OCI-LY7 (cell line): ENCODE results near the gene KCNIP1. TPM values are rescaled to one million over a fixed set of nuclear protein-coding genes. Genes with fewer than 3 reads are reported as not detected.
"Not testable (repeated sequence)": the region's sequence is repeated elsewhere in the genome, so short reads cannot be mapped to it uniquely, and the experiment has no call there.

Experiments
- BruUV-seq: library from RNA; stranded (reverse); fragments of 400-500 nt; replicated peaks from 2 replicates; lab custom pipeline; 2021; lab: Mats Ljungman, UMichigan
- CTCF ChIA-PET: fragments of 300-600 bp; sonication (Branson Sonifier 250); formaldehyde crosslinking; loops from one replicate; lab custom pipeline; 2022; ENCODE audit warnings: antibody characterized with exemption; ENCODE audit not compliant: unreplicated experiment; lab: Charles Lee
- POLR2A ChIA-PET: fragments of 300-600 bp; sonication (Branson Sonifier 250); formaldehyde crosslinking; loops from one replicate; lab custom pipeline; 2022; ENCODE audit warnings: antibody characterized with exemption; lab: Charles Lee
- DNase-seq: peaks from one replicate; pipeline ENCODE4 v3.0.0-alpha.2; 2015; ENCODE audit warnings: low spot score
- H2AFZ ChIP-seq: fragments of 200-600 bp; sonication (generic), shearing (Covaris generic); 2 replicates; pipeline ENCODE4 v1.6.1; 2014; ENCODE audit warnings: mild to moderate bottlenecking, antibody characterized with exemption, low read length, moderate library complexity
- H3K27ac ChIP-seq: fragments of 200-600 bp; sonication (generic); 2 replicates; pipeline ENCODE4 v1.5.1; 2014; ENCODE audit warnings: mixed run types, low read depth, mild to moderate bottlenecking, moderate library complexity, low read length, inconsistent platforms; ENCODE audit not compliant: poor library complexity, severe bottlenecking
- H3K36me3 ChIP-seq: fragments of 200-600 bp; sonication (generic); 2 replicates; pipeline ENCODE4 v1.6.1; 2014; ENCODE audit warnings: mild to moderate bottlenecking, antibody characterized with exemption, low read length, moderate library complexity, mixed read lengths; ENCODE audit not compliant: insufficient read depth
- H3K4me1 ChIP-seq: fragments of 200-600 bp; sonication (generic); 2 replicates; pipeline ENCODE4 v1.5.1; 2014; ENCODE audit warnings: mild to moderate bottlenecking, low read length; ENCODE audit not compliant: insufficient read depth, poor library complexity, severe bottlenecking
- H3K4me2 ChIP-seq: fragments of 200-600 bp; sonication (generic); 2 replicates; pipeline ENCODE4 v1.6.1; 2014; ENCODE audit warnings: mild to moderate bottlenecking, low read length
- H3K4me3 ChIP-seq: fragments of 200-600 bp; sonication (generic); 2 replicates; pipeline ENCODE4 v1.5.1; 2014; ENCODE audit warnings: mild to moderate bottlenecking, low read depth, low read length; ENCODE audit not compliant: poor library complexity, severe bottlenecking
- H3K79me2 ChIP-seq: fragments of 200-600 bp; sonication (generic); 2 replicates; pipeline ENCODE4 v1.6.1; 2016; ENCODE audit warnings: low read depth, mild to moderate bottlenecking, low read length, moderate library complexity, mixed read lengths; ENCODE audit not compliant: insufficient read depth
- H3K9me2 ChIP-seq: fragments of 200-600 bp; sonication (generic); 2 replicates; pipeline ENCODE4 v1.6.1; 2016; ENCODE audit warnings: mild to moderate bottlenecking, low read length, mixed read lengths; ENCODE audit not compliant: insufficient read depth
- H3K9me3 ChIP-seq: fragments of 200-600 bp; sonication (generic); 2 replicates; pipeline ENCODE4 v1.6.1; 2014; ENCODE audit warnings: mild to moderate bottlenecking, mixed run types, low read length, mixed read lengths
- H4K20me1 ChIP-seq: fragments of 200-600 bp; sonication (generic); 2 replicates; pipeline ENCODE4 v1.6.1; 2014; ENCODE audit warnings: mild to moderate bottlenecking, antibody characterized with exemption, low read length, moderate library complexity, mixed read lengths; ENCODE audit not compliant: insufficient read depth
- CTCF ChIP-seq: fragments of 200-600 bp; sonication (generic); conservative IDR thresholded peaks from 2 replicates; pipeline ENCODE4 v1.5.1; 2014; ENCODE audit warnings: mild to moderate bottlenecking, antibody characterized with exemption, low read length, moderate library complexity, mixed read lengths
- EZH2phosphoT487 ChIP-seq: fragments of 200-600 bp; sonication (generic); IDR thresholded peaks from 2 replicates; pipeline ENCODE4 v1.6.1; 2018; ENCODE audit warnings: low read depth, borderline replicate concordance, mild to moderate bottlenecking, mixed run types, antibody characterized with exemption, low read length, moderate library complexity, mixed read lengths
- intact Hi-C: fragments of 100-400 bp; cut with micrococcal nuclease; formaldehyde crosslinking; loops from one replicate; pipeline ENCODE4 v1.10.0; 2022; ENCODE audit not compliant: unreplicated experiment
- total RNA-seq, 2 experiments: library from RNA; depleted of rRNA in 1 of 2; stranded (reverse); fragments of >200 nt in 1 of 2; shearing (Covaris generic) in 1 of 2; gene quantifications; 2 replicates each; pipeline ENCODE4 v1.2.3, GENCODE V29; 2014 to 2022

The KCNIP1 gene
- total RNA-seq, 2 experiments from 2014 or later = not detected

GRCh38 chr5:170545811-170546210 is 42.0 kb downstream of the KCNIP1 start:
- Histone ChIP-seq H3K4me2 (no peak overlapping the region), H3K36me3 (no peaks in the 10 kb centered on the region), H3K4me3 (no peak overlapping the region), H3K9me2 (no peaks in the 10 kb centered on the region), H3K4me1 (no peaks in the 10 kb centered on the region), H4K20me1 (no peaks in the 10 kb centered on the region), H3K27ac (no peak overlapping the region), H2AFZ (no peak overlapping the region), H3K79me2 (no peaks in the 10 kb centered on the region), H3K9me3 (no peaks in the 10 kb centered on the region)
- intact Hi-C loops = no loop called here
- TF ChIP-seq EZH2phosphoT487 = no peak
- no peak for TF ChIP-seq CTCF
- BruUV-seq = no TSS peak
- no peak for DNase-seq
- CTCF ChIA-PET = no interaction called here
- POLR2A ChIA-PET = interaction anchor here (0.9 kb wide), 1 partner anchor 29 kb away, joined by 3 read pairs; no protein-coding TSS in a partner anchor

- no peak overlapping the region for H3K27ac ChIP-seq
- no peaks in the 10 kb centered on the region for H3K79me2 ChIP-seq
- H3K4me3 ChIP-seq = no peak overlapping the region
- no peak for DNase-seq
- no peaks in the 10 kb centered on the region for H3K36me3 ChIP-seq
- H3K9me3 ChIP-seq = no peaks in the 10 kb centered on the region
- no peaks in the 10 kb centered on the region for H3K9me2 ChIP-seq
- no peaks in the 10 kb centered on the region for H3K4me1 ChIP-seq
- CTCF ChIA-PET = no interaction called here
- intact Hi-C loops = no loop called here
- H2AFZ ChIP-seq = no peak overlapping the region
- BruUV-seq = no TSS peak
- POLR2A ChIA-PET = interaction anchor here (0.9 kb wide), 1 partner anchor 29 kb away, joined by 3 read pairs; no protein-coding TSS in a partner anchor
- no peak for TF ChIP-seq CTCF
- TF ChIP-seq EZH2phosphoT487 = no peak
- H3K4me2 ChIP-seq = no peak overlapping the region
- no peaks in the 10 kb centered on the region for H4K20me1 ChIP-seq
These were observed 42.5 kb downstream of the KCNIP1 start for GRCh38 chr5:170546282-170546681.

GRCh38 chr5:170550382-170550781 is 46.6 kb downstream of the KCNIP1 start:
- DNase-seq, BruUV-seq, CTCF ChIA-PET, POLR2A ChIA-PET, H3K9me2 ChIP-seq, intact Hi-C loops, H3K79me2 ChIP-seq, H3K9me3 ChIP-seq, H3K36me3 ChIP-seq, H2AFZ ChIP-seq, H3K4me2 ChIP-seq, H4K20me1 ChIP-seq, H3K4me1 ChIP-seq, H3K4me3 ChIP-seq, H3K27ac ChIP-seq: not testable (repeated sequence)
